Gastroesophageal sphincter (tissue), 3 donors: ENCODE measurements around the gene SLC28A1.

Experiments used
- EP300 ChIP-seq: sonication (generic); formaldehyde crosslinking; IDR thresholded peaks from one replicate; pipeline ENCODE4 v1.6.1; 2017; ENCODE audit warnings: antibody characterized with exemption, mild to moderate bottlenecking
- POLR2A ChIP-seq, 2 donors: fragments of 450-650 bp; IDR thresholded peaks; one replicate each; pipeline ENCODE4 v1.6.1; 2017; ENCODE audit warnings: antibody characterized with exemption in 2 of 2, mild to moderate bottlenecking in 2 of 2, moderate library complexity in 1 of 2
- POLR2AphosphoS5 ChIP-seq: sonication (generic); formaldehyde crosslinking; IDR thresholded peaks from one replicate; pipeline ENCODE4 v1.6.1; 2017; ENCODE audit warnings: antibody characterized with exemption
- TF ChIP-seq, protein P1 (sequence below), 4 experiments: fragments of 200-600 bp in 2 of 4; fragments of 450-650 bp in 2 of 4; sonication (generic) in 1 of 4; IDR thresholded peaks; one replicate each; pipeline ENCODE4 v1.5.1; 2017 to 2019; ENCODE audit warnings: antibody characterized with exemption in 4 of 4, mild to moderate bottlenecking in 2 of 4, moderate library complexity in 2 of 4

DNA sequence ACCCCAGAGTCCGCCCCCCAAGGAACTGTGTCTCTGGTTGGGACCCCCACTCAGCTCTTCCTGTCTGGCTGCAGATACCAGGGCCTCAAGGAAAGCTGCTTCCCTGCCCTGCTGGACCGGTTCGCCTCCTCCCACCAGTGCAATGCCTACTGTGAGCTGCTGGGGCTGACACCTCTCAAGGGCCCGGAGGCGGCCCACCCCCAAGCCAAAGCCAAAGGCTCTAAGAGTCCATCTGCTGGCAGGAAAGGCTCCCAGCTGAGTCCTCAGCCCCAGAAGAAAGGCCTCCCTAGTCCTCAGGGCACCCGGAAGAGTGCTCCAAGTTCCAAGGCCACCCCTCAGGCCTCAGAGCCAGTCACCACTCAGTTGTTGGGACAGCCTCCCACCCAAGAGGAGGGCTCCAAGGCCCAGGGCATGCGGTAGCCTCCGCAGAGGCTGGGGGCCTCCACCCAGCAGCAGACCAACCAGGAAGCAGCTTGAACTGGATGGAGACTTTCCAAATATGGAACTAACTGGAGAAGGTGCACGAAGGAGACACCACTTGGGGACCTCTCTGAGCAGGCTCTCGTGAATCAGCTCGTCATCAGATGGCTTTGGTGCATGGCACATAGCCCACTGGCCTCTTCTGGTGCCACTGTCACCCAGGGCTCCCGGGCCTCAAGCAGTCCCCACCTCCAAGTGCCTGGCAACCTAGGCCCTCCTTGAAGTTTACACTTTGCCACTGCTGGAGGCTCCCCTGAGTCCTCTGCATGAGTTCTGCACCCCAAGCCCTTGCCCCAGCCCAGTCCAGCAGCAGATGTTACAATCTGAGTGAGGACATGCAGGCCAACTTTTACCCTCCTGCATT lies 16.2 kb upstream of the SLC28A1 start:
- TF ChIP-seq POLR2AphosphoS5 (no peak), POLR2A (IDR thresholded peaks at IDR 0.05) (no peak), EP300 (no peak)
- TF ChIP-seq, protein P1, sequence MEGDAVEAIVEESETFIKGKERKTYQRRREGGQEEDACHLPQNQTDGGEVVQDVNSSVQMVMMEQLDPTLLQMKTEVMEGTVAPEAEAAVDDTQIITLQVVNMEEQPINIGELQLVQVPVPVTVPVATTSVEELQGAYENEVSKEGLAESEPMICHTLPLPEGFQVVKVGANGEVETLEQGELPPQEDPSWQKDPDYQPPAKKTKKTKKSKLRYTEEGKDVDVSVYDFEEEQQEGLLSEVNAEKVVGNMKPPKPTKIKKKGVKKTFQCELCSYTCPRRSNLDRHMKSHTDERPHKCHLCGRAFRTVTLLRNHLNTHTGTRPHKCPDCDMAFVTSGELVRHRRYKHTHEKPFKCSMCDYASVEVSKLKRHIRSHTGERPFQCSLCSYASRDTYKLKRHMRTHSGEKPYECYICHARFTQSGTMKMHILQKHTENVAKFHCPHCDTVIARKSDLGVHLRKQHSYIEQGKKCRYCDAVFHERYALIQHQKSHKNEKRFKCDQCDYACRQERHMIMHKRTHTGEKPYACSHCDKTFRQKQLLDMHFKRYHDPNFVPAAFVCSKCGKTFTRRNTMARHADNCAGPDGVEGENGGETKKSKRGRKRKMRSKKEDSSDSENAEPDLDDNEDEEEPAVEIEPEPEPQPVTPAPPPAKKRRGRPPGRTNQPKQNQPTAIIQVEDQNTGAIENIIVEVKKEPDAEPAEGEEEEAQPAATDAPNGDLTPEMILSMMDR (IDR thresholded peaks at IDR 0.05): no peak
